Liver (tissue), 9 donors: ENCODE measurements around the gene TMEM63A. TPM values are rescaled to one million over a fixed set of nuclear protein-coding genes. Genes with fewer than 3 reads are reported as not detected.

Source experiments
- DNase-seq: peaks from one replicate; pipeline ENCODE4 v3.0.0-alpha.2; 2017; ENCODE audit warnings: low spot score
- H3K27ac ChIP-seq, 2 donors: one replicate each; pipeline ENCODE4 v1.7.0; 2013; ENCODE audit warnings: inconsistent platforms in 2 of 2, low read length in 2 of 2, control low read depth in 1 of 2, low read depth in 1 of 2, mild to moderate bottlenecking in 1 of 2
- H3K27me3 ChIP-seq, 4 donors: one replicate each; pipeline versions ENCODE4 v1.6.1 to v1.7.0; 2013; ENCODE audit warnings: low read length in 3 of 4, inconsistent platforms in 1 of 4, mild to moderate bottlenecking in 1 of 4, moderate library complexity in 1 of 4; ENCODE audit not compliant: control insufficient read depth in 4 of 4, insufficient read depth in 4 of 4
- H3K36me3 ChIP-seq, 4 donors: one replicate each; pipeline versions ENCODE4 v1.6.1 to v1.7.0; 2013; ENCODE audit warnings: low read length in 3 of 4, mild to moderate bottlenecking in 3 of 4, low read depth in 1 of 4, moderate library complexity in 1 of 4; ENCODE audit not compliant: control insufficient read depth in 4 of 4, insufficient read depth in 3 of 4
- H3K4me1 ChIP-seq, 4 donors: one replicate each; pipeline versions ENCODE4 v1.6.1 to v1.7.0; 2013; ENCODE audit warnings: low read length in 3 of 4, mild to moderate bottlenecking in 3 of 4, moderate library complexity in 1 of 4; ENCODE audit not compliant: control insufficient read depth in 4 of 4, insufficient read depth in 4 of 4
- H3K4me3 ChIP-seq, 3 donors: one replicate each; pipeline versions ENCODE4 v1.6.1 to v1.7.0; 2013; ENCODE audit warnings: low read length in 3 of 3, control low read depth in 1 of 3, low read depth in 1 of 3, mild to moderate bottlenecking in 1 of 3
- H3K9ac ChIP-seq, 2 donors: one replicate each; pipeline ENCODE4 v1.7.0; 2013; ENCODE audit warnings: low read length in 2 of 2, mild to moderate bottlenecking in 2 of 2, moderate library complexity in 2 of 2, control low read depth in 1 of 2, low read depth in 1 of 2
- H3K9me3 ChIP-seq, 4 donors: one replicate each; pipeline versions ENCODE4 v1.6.1 to v1.7.0; 2013; ENCODE audit warnings: low read length in 3 of 4; ENCODE audit not compliant: control insufficient read depth in 4 of 4
- CTCF ChIP-seq: fragments of 150-350 bp; IDR thresholded peaks from 2 replicates; pipeline ENCODE4 v1.5.1; 2017; ENCODE audit warnings: improper control_type of control experiment, low read depth, low read length; ENCODE audit not compliant: missing input control
- FOXA1 ChIP-seq: IDR thresholded peaks from 2 replicates; pipeline ENCODE4 v1.6.1; 2016; ENCODE audit warnings: antibody characterized with exemption
- FOXA2 ChIP-seq: IDR thresholded peaks from 2 replicates; pipeline ENCODE4 v1.6.1; 2016; ENCODE audit warnings: antibody characterized with exemption
- GABPA ChIP-seq, 2 donors: IDR thresholded peaks in 1 of 2; conservative IDR thresholded peaks in 1 of 2; 2 replicates each; pipeline ENCODE4 v1.6.1; 2016; ENCODE audit warnings: antibody characterized with exemption in 2 of 2, mild to moderate bottlenecking in 1 of 2, moderate library complexity in 1 of 2
- HNF4A ChIP-seq, 2 donors: conservative IDR thresholded peaks; 2 replicates each; pipeline ENCODE4 v1.6.1; 2016; ENCODE audit warnings: antibody characterized with exemption in 2 of 2, mild to moderate bottlenecking in 2 of 2
- HNF4G ChIP-seq: IDR thresholded peaks from 2 replicates; pipeline ENCODE4 v1.6.1; 2016; ENCODE audit warnings: antibody characterized with exemption
- JUND ChIP-seq, 2 donors: IDR thresholded peaks; 2 replicates each; pipeline ENCODE4 v1.6.1; 2016; ENCODE audit warnings: antibody characterized with exemption in 2 of 2
- MAX ChIP-seq: IDR thresholded peaks from 2 replicates; pipeline ENCODE4 v1.6.1; 2016; ENCODE audit warnings: antibody characterized with exemption
- NR2F2 ChIP-seq: IDR thresholded peaks from 2 replicates; pipeline ENCODE4 v1.6.1; 2016; ENCODE audit warnings: antibody characterized with exemption
- RAD21 ChIP-seq, 2 donors: IDR thresholded peaks; 2 replicates each; pipeline ENCODE4 v1.6.1; 2016; ENCODE audit warnings: antibody characterized with exemption in 2 of 2, mild to moderate bottlenecking in 2 of 2
- RXRA ChIP-seq, 2 donors: IDR thresholded peaks; 2 replicates each; pipeline ENCODE4 v1.6.1; 2017 to 2018; ENCODE audit warnings: antibody characterized with exemption in 2 of 2, mild to moderate bottlenecking in 1 of 2
- TAF1 ChIP-seq: conservative IDR thresholded peaks from 2 replicates; pipeline ENCODE4 v1.6.1; 2016; ENCODE audit warnings: antibody characterized with exemption, mild to moderate bottlenecking
- YY1 ChIP-seq: IDR thresholded peaks from 2 replicates; pipeline ENCODE4 v1.6.1; 2016; ENCODE audit warnings: antibody characterized with exemption, mild to moderate bottlenecking
- ZBTB33 ChIP-seq: IDR thresholded peaks from 2 replicates; pipeline ENCODE4 v1.6.1; 2016; ENCODE audit warnings: antibody characterized with exemption
- WGBS: extraction: QIAGEN DNeasy Blood & Tissue Kit; methylation state at CpG from one replicate; pipeline ENCODE4 v1.1.7; 2013; 5-methylcytosine and 5-hydroxymethylcytosine counted together
- polyA plus RNA-seq, 2 donors: library from polyadenylated mRNA; stranded (reverse) in 1 of 2; unstranded in 1 of 2; fragments of 200-250 nt in 1 of 2; fragments of >200 nt in 1 of 2; fragmentation: Nextera tagmentation in 1 of 2; extraction: Ambion mirVana in 1 of 2; gene quantifications; one replicate each; pipeline versions ENCODE4 v1.2.1 to v1.2.3, GENCODE V29; 2013 to 2015
- total RNA-seq, 2 donors: library from RNA; depleted of rRNA; stranded (reverse); fragments of >200 nt; gene quantifications; one replicate each; pipeline ENCODE4 v1.2.3, GENCODE V29; 2014
- TF ChIP-seq, protein P1 (sequence below): IDR thresholded peaks from 2 replicates; pipeline ENCODE4 v1.6.1; 2016; ENCODE audit warnings: antibody characterized with exemption, mild to moderate bottlenecking
- TF ChIP-seq, protein P2 (sequence below): IDR thresholded peaks from 2 replicates; pipeline ENCODE4 v1.6.1; 2016; ENCODE audit warnings: antibody characterized with exemption
- donor health status: healthy.
- donor health status: healthy.
- donor health status: healthy.
- donor health status: healthy.
- donor health status: healthy.

TMEM63A gene
- total and polyA plus RNA-seq, 4 donors, result 9.6 to 54.0 (median 11.6) TPM

DNA sequence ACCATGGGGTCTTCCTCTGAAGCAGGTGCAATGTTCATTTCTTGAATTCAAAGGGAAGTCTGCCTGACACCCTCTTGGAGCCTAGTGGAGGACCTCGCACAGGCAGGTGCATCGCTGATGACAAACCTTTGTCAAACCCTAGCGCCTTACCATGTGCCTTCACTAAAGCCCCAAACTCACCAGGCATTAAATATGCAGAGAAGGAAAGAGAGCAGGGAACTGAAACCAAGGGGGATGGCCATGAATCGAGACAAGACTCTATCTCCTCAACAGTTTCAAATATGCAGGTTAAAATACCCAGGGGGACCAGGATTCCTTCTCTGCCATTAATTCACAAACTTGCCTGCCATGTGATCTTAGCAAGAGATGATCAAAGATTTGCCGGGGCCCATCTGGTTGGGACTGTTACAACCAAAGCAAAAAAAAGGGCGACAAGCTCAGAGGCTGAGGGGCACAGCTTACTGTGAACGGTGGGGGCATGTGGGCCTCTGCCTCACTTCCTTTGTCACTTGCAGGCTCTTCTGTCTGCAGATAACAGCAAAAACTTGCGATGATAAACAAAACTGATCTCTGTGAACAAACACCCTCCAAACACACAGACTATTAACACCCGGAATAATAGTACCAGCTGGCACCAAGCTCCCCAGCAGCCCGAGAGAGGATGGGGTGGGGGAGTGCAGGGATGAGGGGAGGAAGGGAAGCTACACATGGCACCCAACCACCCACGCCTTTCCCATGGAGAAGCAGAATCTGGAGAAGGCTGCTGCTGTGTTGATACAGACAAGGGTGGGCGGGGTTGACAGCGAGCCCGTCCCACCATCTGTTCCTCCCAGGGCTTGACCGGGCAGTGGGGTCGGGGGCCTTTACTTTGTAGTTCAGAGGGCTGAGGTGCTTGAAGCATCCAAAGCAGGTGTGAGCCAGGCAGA, 33.9 kb downstream of the TMEM63A start (continued):
- TF ChIP-seq ZBTB33 (no peak), TAF1 (no peak)

DNA sequence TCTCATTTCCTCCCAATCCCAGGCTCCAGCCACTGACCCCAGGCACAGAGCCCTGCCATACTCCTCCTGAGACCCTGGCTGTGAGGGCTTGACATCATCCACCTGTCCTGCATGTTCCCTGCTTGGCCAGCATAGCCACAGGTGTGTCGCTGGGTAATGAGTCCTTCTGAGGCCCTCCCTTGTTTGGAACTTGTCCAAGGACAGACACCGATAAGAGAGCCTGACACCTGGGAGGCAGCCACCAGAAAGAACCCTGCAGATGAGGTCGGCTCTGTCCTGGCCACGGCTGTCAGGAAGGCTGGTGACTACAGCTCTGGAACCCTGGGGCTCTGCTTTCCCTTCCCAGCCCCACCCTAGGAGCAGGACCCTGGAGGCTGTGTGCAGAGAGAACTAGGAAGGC, 34.6 kb downstream of the TMEM63A start:
- Histone ChIP-seq H3K9me3 (no peaks in the 10 kb centered on the region), H3K9ac (no peak overlapping the region), H3K27me3 (no peaks in the 10 kb centered on the region), H3K27ac (no peak overlapping the region), H3K4me1 (peaks cover 0 to 6% (median 1%) of the 10 kb centered on the region in 4 donors), H3K4me3 (no peak overlapping the region), H3K36me3 (peaks cover 7 to 54% (median 28%) of the 10 kb centered on the region in 4 donors)
- TF ChIP-seq RAD21 (IDR thresholded peaks at IDR 0.05) (peak in 1 of 2 donors; percentile 10), GABPA (IDR thresholded peaks at IDR 0.05 in 1 of 2, conservative IDR thresholded peaks at IDR 0.05 in 1 of 2) (no peak), RXRA (IDR thresholded peaks at IDR 0.05) (no peak)
- TF ChIP-seq, protein P1, sequence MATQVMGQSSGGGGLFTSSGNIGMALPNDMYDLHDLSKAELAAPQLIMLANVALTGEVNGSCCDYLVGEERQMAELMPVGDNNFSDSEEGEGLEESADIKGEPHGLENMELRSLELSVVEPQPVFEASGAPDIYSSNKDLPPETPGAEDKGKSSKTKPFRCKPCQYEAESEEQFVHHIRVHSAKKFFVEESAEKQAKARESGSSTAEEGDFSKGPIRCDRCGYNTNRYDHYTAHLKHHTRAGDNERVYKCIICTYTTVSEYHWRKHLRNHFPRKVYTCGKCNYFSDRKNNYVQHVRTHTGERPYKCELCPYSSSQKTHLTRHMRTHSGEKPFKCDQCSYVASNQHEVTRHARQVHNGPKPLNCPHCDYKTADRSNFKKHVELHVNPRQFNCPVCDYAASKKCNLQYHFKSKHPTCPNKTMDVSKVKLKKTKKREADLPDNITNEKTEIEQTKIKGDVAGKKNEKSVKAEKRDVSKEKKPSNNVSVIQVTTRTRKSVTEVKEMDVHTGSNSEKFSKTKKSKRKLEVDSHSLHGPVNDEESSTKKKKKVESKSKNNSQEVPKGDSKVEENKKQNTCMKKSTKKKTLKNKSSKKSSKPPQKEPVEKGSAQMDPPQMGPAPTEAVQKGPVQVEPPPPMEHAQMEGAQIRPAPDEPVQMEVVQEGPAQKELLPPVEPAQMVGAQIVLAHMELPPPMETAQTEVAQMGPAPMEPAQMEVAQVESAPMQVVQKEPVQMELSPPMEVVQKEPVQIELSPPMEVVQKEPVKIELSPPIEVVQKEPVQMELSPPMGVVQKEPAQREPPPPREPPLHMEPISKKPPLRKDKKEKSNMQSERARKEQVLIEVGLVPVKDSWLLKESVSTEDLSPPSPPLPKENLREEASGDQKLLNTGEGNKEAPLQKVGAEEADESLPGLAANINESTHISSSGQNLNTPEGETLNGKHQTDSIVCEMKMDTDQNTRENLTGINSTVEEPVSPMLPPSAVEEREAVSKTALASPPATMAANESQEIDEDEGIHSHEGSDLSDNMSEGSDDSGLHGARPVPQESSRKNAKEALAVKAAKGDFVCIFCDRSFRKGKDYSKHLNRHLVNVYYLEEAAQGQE, result no peak
- no peak for DNase-seq
- WGBS, result 30% methylated on average over 4 of the region's 4 CpGs

- no peak overlapping the region for H3K27ac ChIP-seq
- H3K36me3 ChIP-seq, result peaks cover 7 to 57% (median 31%) of the 10 kb centered on the region in 4 donors
- no peak overlapping the region for H3K9ac ChIP-seq
- TF ChIP-seq CTCF, result no peak
- TF ChIP-seq HNF4G, result no peak
- TF ChIP-seq TAF1, result no peak
- TF ChIP-seq MAX, result no peak
- no peak for TF ChIP-seq FOXA2
- TF ChIP-seq, protein P2, sequence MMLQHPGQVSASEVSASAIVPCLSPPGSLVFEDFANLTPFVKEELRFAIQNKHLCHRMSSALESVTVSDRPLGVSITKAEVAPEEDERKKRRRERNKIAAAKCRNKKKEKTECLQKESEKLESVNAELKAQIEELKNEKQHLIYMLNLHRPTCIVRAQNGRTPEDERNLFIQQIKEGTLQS, result no peak
- no peak for TF ChIP-seq HNF4A (conservative IDR thresholded peaks at IDR 0.05)
- no peak for TF ChIP-seq FOXA1
- TF ChIP-seq NR2F2, result no peak
- no peak for TF ChIP-seq YY1
- TF ChIP-seq JUND (IDR thresholded peaks at IDR 0.05), result no peak
- DNase-seq, result no peak
- no peaks in the 10 kb centered on the region for H3K9me3 ChIP-seq
- whole genome bisulfite sequencing, result 74% methylated on average over 20 of the region's 20 CpGs
- no peak overlapping the region for H3K4me3 ChIP-seq
- H3K27me3 ChIP-seq, result no peaks in the 10 kb centered on the region
- peaks cover 0 to under 1% (median 0%) of the 10 kb centered on the region in 4 donors for H3K4me1 ChIP-seq
These were observed 35.6 kb downstream of the TMEM63A start for GRCh38 chr1:225846331-225847310.
